CD14-positive monocyte (primary cell): ENCODE data around the gene PTPRD. TPM values are rescaled to one million over a fixed set of nuclear protein-coding genes. Genes with fewer than 3 reads are reported as not detected.

Experiments
- DNase-seq, 3 donors: peaks; one replicate each; pipeline ENCODE4 v3.0.0-alpha.2; 2011 to 2022
- H2AFZ ChIP-seq: 2 replicates; pipeline ENCODE4 v1.6.0; 2012; ENCODE audit warnings: mild to moderate bottlenecking, low read depth, low read length, inconsistent platforms; ENCODE audit not compliant: insufficient read depth, poor library complexity, severe bottlenecking
- H3K27ac ChIP-seq, 2 donors: 1 replicate in 1 of 2; 2 replicates in 1 of 2; pipeline ENCODE4 v1.5.1; 2012 to 2013; ENCODE audit warnings: low read length in 2 of 2, control low read depth in 1 of 2, inconsistent platforms in 1 of 2, low read depth in 1 of 2, mild to moderate bottlenecking in 1 of 2
- H3K27me3 ChIP-seq, 2 donors: one replicate each; pipeline versions ENCODE4 v1.6.0 to v1.6.1; 2011 to 2013; ENCODE audit warnings: low read length in 2 of 2; ENCODE audit not compliant: control insufficient read depth in 2 of 2, insufficient read depth in 2 of 2
- H3K36me3 ChIP-seq, 2 donors: replicated peaks in 1 of 2; 1 replicate in 1 of 2; 2 replicates in 1 of 2; pipeline versions ENCODE4 v1.5.1 to v1.6.1; 2012 to 2013; ENCODE audit warnings: low read length in 2 of 2, control low read depth in 1 of 2, inconsistent platforms in 1 of 2, mild to moderate bottlenecking in 1 of 2; ENCODE audit not compliant: insufficient read depth in 2 of 2, control insufficient read depth in 1 of 2
- H3K4me1 ChIP-seq, 2 donors: 1 replicate in 1 of 2; 2 replicates in 1 of 2; pipeline versions ENCODE4 v1.5.1 to v1.6.1; 2012 to 2013; ENCODE audit warnings: low read length in 2 of 2, control low read depth in 1 of 2, inconsistent platforms in 1 of 2, mild to moderate bottlenecking in 1 of 2, moderate library complexity in 1 of 2; ENCODE audit not compliant: insufficient read depth in 2 of 2, control insufficient read depth in 1 of 2
- H3K4me2 ChIP-seq: replicated peaks from 2 replicates; pipeline ENCODE3; 2012; ENCODE audit warnings: low read length, moderate library complexity, mild to moderate bottlenecking; ENCODE audit not compliant: poor library complexity, severe bottlenecking; ENCODE audit errors: extremely low read depth
- H3K4me3 ChIP-seq, 3 experiments: fragments of 200-600 bp in 1 of 3; sonication (generic) in 1 of 3; replicated peaks in 1 of 3; 1 replicate in 2 of 3; 2 replicates in 1 of 3; pipeline ENCODE4 v1.5.1; 2011 to 2013; ENCODE audit warnings: low read length in 3 of 3, mild to moderate bottlenecking in 3 of 3, control low read depth in 2 of 3, low read depth in 2 of 3, inconsistent platforms in 1 of 3, moderate library complexity in 1 of 3
- H3K79me2 ChIP-seq: 2 replicates; pipeline ENCODE4 v1.6.0; 2012; ENCODE audit warnings: mild to moderate bottlenecking, control low read depth, inconsistent platforms, low read length, moderate library complexity; ENCODE audit not compliant: insufficient read depth
- H3K9ac ChIP-seq: 2 replicates; pipeline ENCODE4 v1.6.0; 2017; ENCODE audit warnings: low read length, mild to moderate bottlenecking; ENCODE audit not compliant: insufficient read depth, poor library complexity, severe bottlenecking
- H3K9me3 ChIP-seq, 2 donors: replicated peaks in 1 of 2; 1 replicate in 1 of 2; 2 replicates in 1 of 2; pipeline versions ENCODE4 v1.5.1 to v1.6.1; 2012 to 2013; ENCODE audit warnings: low read length in 2 of 2, control low read depth in 1 of 2; ENCODE audit not compliant: control insufficient read depth in 1 of 2, insufficient read depth in 1 of 2
- H4K20me1 ChIP-seq: 2 replicates; pipeline ENCODE4 v1.6.0; 2012; ENCODE audit warnings: mild to moderate bottlenecking, low read length, control low read depth, moderate library complexity; ENCODE audit not compliant: insufficient read depth
- H3K27ac Mint-ChIP-seq, 7 donors: one replicate each; pipeline ENCODE4 v1.8.0; 2020; ENCODE audit warnings: mild to moderate bottlenecking in 7 of 7, mixed read lengths in 7 of 7, moderate library complexity in 6 of 7, inconsistent platforms in 2 of 7
- H3K27me3 Mint-ChIP-seq, 3 donors: one replicate each; pipeline ENCODE4 v1.8.0; 2021 to 2022; ENCODE audit warnings: low read depth in 3 of 3, mild to moderate bottlenecking in 3 of 3, mixed read lengths in 3 of 3, moderate library complexity in 3 of 3, inconsistent platforms in 1 of 3
- H3K36me3 Mint-ChIP-seq, 2 donors: one replicate each; pipeline ENCODE4 v1.8.0; 2020; ENCODE audit warnings: mixed read lengths in 2 of 2, inconsistent platforms in 1 of 2, mild to moderate bottlenecking in 1 of 2
- H3K4me1 Mint-ChIP-seq: one replicate; pipeline ENCODE4 v1.8.0; 2020; ENCODE audit warnings: mild to moderate bottlenecking, mixed read lengths
- H3K4me3 Mint-ChIP-seq, 2 donors: one replicate each; pipeline ENCODE4 v1.8.0; 2020; ENCODE audit warnings: mild to moderate bottlenecking in 2 of 2, mixed read lengths in 2 of 2, moderate library complexity in 1 of 2
- H3K9me3 Mint-ChIP-seq, 7 donors: one replicate each; pipeline ENCODE4 v1.8.0; 2020 to 2022; ENCODE audit warnings: mixed read lengths in 7 of 7, mild to moderate bottlenecking in 6 of 7, moderate library complexity in 6 of 7, inconsistent platforms in 2 of 7
- CTCF ChIP-seq: fragments of 200-600 bp; IDR thresholded peaks from one replicate; pipeline ENCODE4 v1.8.0; 2022; ENCODE audit warnings: antibody characterized with exemption, mild to moderate bottlenecking
- WGBS: methylation state at CpG from one replicate; pipeline ENCODE4 v1.1.5; 2013; ENCODE audit warnings: missing lambda C conversion rate; ENCODE audit not compliant: insufficient coverage; 5-methylcytosine and 5-hydroxymethylcytosine counted together
- intact Hi-C, 2 donors: fragments of 100-400 bp; cut with micrococcal nuclease; formaldehyde crosslinking; loops; one replicate each; pipeline versions ENCODE4 v1.15.0 to v1.15.1; 2023
- polyA minus RNA-seq: library from RNA; depleted of rRNA, polyadenylated mRNA; stranded (reverse); fragments of >200 nt; gene quantifications from 2 replicates; pipeline ENCODE4 v1.2.3, GENCODE V29; 2012
- polyA plus RNA-seq, 3 donors: library from polyadenylated mRNA; depleted of rRNA in 1 of 3; unstranded in 2 of 3; stranded (reverse) in 1 of 3; fragments of 300-500 nt in 2 of 3; fragments of >200 nt in 1 of 3; fragmentation: Illumina TruSeq in 2 of 3; gene quantifications; 1 replicate in 2 of 3; 2 replicates in 1 of 3; pipeline ENCODE4 v1.2.3, GENCODE V29; 2012 to 2021
- total RNA-seq, 12 experiments: library from RNA in 1 of 12; stranded (reverse) in 1 of 12; fragments of 120-200 nt in 1 of 12; gene quantifications; one replicate each; pipeline ENCODE4 v1.2.4 and lab custom pipeline; 2013 to 2026; ENCODE audit warnings: mixed read lengths in 6 of 12, inconsistent platforms in 1 of 12

The PTPRD gene
- 0.40 TPM for total RNA-seq (2013)
- not detected for polyA plus RNA-seq
- not detected in 2 replicates for polyA minus RNA-seq
- 0 to 8.9 (median 0.17) reads per million in 11 experiments for total RNA-seq (lab: John Stamatoyannopoulos, UW)

DNA sequence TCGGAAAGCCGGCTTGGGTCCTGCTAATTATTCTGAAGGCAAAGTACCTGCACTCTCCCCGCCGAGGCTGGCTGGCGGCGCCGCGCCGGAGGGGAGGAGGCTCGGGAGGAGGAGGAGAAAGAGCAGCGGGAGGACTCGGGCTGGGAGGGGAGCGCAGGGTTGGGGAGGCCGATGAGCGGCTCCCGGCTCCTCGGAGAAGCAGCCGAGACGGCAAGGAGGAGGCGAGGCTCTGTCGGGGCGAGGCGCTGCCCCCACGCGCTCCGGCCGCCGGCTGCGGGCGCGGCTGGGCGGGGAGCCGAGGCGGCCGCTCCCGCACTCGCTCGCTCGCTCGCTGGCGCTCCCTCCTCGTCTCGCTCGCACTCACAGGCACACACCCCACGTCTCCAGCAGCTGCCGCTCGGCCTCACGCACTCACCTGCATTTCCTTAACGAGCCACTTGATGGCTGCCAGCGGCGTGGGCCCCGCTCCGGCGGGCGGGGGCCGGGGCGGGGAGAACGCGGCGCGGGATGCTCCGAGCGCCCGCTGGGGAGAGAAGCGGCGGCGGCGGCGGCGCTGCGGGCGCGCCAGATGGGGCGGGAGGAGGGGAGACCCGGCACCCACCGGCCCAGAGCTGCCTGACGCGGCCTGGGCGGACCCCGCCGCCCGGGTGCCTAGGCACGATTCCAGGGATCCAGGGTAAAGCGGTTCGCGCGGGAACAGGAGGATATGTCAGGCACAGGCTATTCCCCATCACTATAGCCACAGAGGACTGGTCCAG lies at the start of gene PTPRD:
Gene PTPRD, minus strand, starts transcription at position 362 of the 758 bp plus-strand sequence.
- Histone ChIP-seq H2AFZ (no peak within 1 kb of the TSS), H3K9me3 (peaks cover 0 to 16% of the 10 kb centered on the region in 2 donors), H3K36me3 (no peaks in the 10 kb centered on the region), H3K4me1 (no peaks in the 10 kb centered on the region), H4K20me1 (no peaks in the 10 kb centered on the region), H3K4me3 (no peak within 1 kb of the TSS), H3K9ac (no peak within 1 kb of the TSS), H3K4me2 (no peak within 1 kb of the TSS), H3K27me3 (peaks cover 29 to 47% of the 10 kb centered on the region in 2 donors), H3K79me2 (no peaks in the 10 kb centered on the region), H3K27ac (no peak within 1 kb of the TSS)
- TF ChIP-seq CTCF, result no peak
- peaks cover 0 to 4% of the 10 kb centered on the region in 2 donors for H3K36me3 Mint-ChIP-seq
- H3K27me3 Mint-ChIP-seq, result peaks cover 33 to 47% (median 40%) of the 10 kb centered on the region in 3 donors
- H3K27ac Mint-ChIP-seq, result no peak within 1 kb of the TSS
- H3K4me3 Mint-ChIP-seq, result peak within 1 kb of the TSS; percentile 62 to 81
- H3K9me3 Mint-ChIP-seq, result peaks cover 0 to 15% (median 4%) of the 10 kb centered on the region in 7 donors
- intact Hi-C loops, result no loop called here
- no peak for DNase-seq
- WGBS, result under 1% methylated on average over 80 of the region's 87 CpGs
- peaks cover 5% of the 10 kb centered on the region for H3K4me1 Mint-ChIP-seq

DNA sequence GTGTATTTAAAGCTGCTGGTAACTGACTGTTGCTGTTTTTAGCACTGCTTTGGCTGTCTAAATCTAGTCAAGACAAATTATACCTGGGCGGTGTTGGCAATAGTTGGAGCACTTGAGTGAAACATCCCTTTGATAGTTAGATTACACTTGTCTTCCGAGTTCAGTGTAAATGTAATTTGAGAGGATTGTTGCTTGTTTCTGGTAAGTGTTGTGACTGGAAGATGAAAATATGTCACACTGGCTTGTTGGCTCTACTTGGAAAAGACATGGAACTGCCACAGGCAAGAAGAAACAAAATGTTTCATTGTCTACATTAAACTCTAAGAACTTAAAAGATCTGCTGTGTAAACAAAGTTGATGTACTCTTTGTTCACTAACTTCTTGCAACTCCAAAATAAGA lies 49.2 kb upstream of the PTPRD start:
- H3K4me1 ChIP-seq, result no peaks in the 10 kb centered on the region
- no peak overlapping the region for H3K27ac Mint-ChIP-seq
- H3K27me3 ChIP-seq, result no peaks in the 10 kb centered on the region
- WGBS, result 85% methylated on average over 2 of the region's 2 CpGs
- no peaks in the 10 kb centered on the region for H3K4me1 Mint-ChIP-seq
- H3K9me3 ChIP-seq, result peaks cover 0 to under 1% of the 10 kb centered on the region in 2 donors
- no peak overlapping the region for H3K4me3 ChIP-seq
- H3K79me2 ChIP-seq, result no peaks in the 10 kb centered on the region
- H4K20me1 ChIP-seq, result no peaks in the 10 kb centered on the region
- H2AFZ ChIP-seq, result no peak overlapping the region
- intact Hi-C loops, result no loop called here
- no peaks in the 10 kb centered on the region for H3K36me3 Mint-ChIP-seq
- H3K4me3 Mint-ChIP-seq, result no peak overlapping the region
- DNase-seq, result no peak
- peaks cover 0 to 2% (median 0%) of the 10 kb centered on the region in 7 donors for H3K9me3 Mint-ChIP-seq
- H3K27ac ChIP-seq, result no peak overlapping the region
- H3K27me3 Mint-ChIP-seq, result no peaks in the 10 kb centered on the region
- no peak overlapping the region for H3K9ac ChIP-seq
- no peak for TF ChIP-seq CTCF
- H3K36me3 ChIP-seq, result no peaks in the 10 kb centered on the region
- no peak overlapping the region for H3K4me2 ChIP-seq
